CD1c-positive myeloid dendritic cell (primary cell): ENCODE data around the gene CACNA1A.
"Not testable (repeated sequence)": the region's sequence is repeated elsewhere in the genome, so short reads cannot be mapped to it uniquely, and the experiment has no call there.

ENCODE experiments used
- DNase-seq: peaks from one replicate; pipeline ENCODE4 v3.0.0-alpha.2; 2016; ENCODE audit errors: extremely low spot score

CACNA1A gene

GRCh38 chr19:13277104-13277809 is 229.0 kb downstream of the CACNA1A start:
- DNase-seq = peak; percentile 90

DNA sequence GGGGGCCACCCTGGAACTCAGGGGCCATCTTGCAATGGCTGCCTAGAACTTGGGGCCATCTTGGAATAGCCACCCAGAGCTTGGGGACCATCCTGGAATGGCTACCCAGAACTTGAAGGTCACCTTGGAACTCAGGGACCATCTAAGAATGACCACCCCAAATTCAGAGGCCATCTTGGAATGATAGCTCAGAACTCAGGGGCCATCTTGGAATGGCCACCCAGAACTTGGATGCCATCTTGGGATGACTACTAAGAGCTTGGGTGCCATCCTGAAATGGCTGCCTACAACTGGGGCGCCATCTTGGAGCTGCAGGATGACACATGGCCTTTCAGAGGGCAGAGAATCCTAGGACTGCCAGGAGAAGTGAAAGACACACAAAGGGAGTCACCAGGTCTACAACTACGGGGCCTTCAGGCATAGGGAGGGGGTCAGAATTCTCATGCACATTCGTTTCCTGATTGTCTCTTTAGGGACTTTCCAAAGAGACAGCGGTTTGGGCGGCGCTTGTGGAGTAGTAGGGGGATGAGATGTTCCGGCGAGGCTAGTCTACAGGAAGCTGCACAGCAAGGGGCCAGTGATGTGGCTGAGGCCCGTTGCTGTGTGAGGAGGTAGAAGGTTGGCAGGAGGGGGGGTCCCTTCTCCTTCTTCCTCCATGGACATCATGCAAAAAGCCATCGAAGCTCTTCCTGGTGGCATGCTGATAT is 231.1 kb downstream of the CACNA1A start:
- peak; percentile 10 for DNase-seq

DNA sequence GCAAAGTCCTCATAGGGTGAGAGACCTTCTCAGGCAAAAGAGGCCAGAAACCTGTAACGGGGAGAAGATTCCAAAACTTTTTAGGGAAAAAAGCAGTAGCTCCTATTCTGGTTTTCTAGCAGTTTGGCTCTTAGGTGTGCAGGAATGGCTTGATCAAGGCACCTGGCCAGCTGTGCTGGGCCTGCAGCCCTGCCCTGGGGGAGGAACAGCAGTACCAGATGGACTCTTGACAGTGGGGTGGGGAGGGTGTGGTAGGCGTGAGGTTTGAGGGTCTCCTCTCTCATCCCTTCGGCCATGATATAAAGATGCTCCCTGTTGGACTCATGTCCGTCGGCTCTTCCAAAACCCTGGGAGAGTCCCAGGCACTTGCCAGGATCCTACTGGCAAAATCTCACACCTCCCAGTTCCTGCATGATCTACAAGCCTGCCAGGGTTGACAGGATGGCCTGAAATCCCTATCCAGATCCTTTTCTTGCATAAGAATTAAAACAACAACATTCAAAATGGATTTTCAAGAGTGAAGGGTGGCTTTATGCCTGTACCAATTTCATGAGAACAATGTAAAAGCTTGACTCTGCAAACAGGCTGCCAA is 235.7 kb downstream of the CACNA1A start:
- DNase-seq = no peak

- DNase-seq = no peak
These were observed 236.9 kb downstream of the CACNA1A start for GRCh38 chr19:13269348-13269747.

GRCh38 chr19:13267889-13268288 is 238.4 kb downstream of the CACNA1A start:
- no peak for DNase-seq

GRCh38 chr19:13267131-13267530 is 239.1 kb downstream of the CACNA1A start:
- no peak for DNase-seq

DNA sequence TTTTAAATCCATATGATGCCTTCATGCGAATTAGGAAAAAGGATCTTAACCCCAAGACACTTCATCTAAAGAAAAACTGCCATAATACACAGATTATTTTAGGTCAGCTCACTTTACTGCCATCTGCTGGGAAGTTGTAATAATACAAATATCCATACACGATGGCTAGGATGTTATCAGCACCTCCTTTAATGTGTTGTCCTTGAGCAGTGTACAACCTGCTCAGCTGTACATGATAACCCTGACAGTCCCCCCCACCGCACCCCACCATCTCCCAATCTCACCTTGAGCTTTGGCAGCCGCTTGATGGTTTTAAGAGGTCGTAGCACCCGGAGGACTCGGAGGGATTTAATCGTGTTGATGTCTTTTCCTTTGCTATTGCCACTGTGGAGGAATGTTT is 243.8 kb downstream of the CACNA1A start:
- peak; percentile 71 for DNase-seq

- peak; percentile 90 for DNase-seq
These were observed 245.2 kb downstream of the CACNA1A start for GRCh38 chr19:13260883-13261653.

DNA sequence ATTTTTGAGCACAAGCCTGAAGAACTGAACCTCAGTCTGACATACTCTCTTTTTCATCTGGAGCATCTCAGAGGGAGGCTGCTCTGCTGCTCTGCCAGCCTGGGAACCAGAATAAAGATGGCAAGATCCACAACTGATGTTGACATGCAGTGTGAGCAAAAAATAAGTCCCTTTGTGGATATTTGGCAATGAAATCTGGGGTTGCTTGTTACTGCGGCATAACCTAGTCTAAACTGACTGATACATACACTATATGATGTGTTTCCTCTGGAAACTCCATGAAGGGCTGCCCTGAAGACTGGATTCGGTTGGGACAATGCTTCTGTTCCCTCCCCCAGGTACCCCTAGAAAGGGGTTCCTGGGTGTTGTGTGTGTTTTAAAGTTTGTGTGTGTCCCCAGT is 249.4 kb downstream of the CACNA1A start:
- DNase-seq = no peak

GRCh38 chr19:13256398-13256797 is 249.9 kb downstream of the CACNA1A start:
- not testable (repeated sequence) for DNase-seq

GRCh38 chr19:13255719-13256059 is 250.6 kb downstream of the CACNA1A start:
- DNase-seq = no peak

- peak; percentile 6 for DNase-seq
These were observed 251.1 kb downstream of the CACNA1A start for GRCh38 chr19:13255041-13255718.

GRCh38 chr19:13252569-13253335 is 253.5 kb downstream of the CACNA1A start:
- DNase-seq = no peak

DNA sequence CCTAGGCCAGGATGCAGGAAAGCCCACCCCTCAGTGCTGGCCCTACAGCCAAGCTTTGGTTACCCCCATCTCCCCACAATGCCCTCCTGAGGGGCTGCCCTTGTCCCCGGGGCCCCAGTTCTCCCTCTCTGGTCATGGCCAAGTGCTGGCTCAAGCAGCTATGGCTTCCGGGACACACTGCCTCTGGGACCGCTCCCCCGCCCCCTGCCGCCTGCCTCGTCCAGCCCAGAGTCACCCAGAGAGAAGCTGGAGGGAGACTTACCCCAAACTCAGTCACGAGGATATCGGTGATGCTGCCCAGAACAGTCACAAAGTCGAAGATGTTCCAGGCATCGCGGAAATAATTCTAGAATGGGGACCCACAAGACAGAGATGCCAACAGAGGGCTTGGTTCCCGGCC is 261.4 kb downstream of the CACNA1A start:
- no peak for DNase-seq

GRCh38 chr19:13241231-13242104 is 264.8 kb downstream of the CACNA1A start:
- DNase-seq = no peak

- DNase-seq = no peak
These were observed 265.8 kb downstream of the CACNA1A start for GRCh38 chr19:13240312-13241022.

GRCh38 chr19:13238891-13239534 is 267.3 kb downstream of the CACNA1A start:
- DNase-seq = no peak

- peak; percentile 27 for DNase-seq
These were observed 271.8 kb downstream of the CACNA1A start for GRCh38 chr19:13234518-13234917.

DNA sequence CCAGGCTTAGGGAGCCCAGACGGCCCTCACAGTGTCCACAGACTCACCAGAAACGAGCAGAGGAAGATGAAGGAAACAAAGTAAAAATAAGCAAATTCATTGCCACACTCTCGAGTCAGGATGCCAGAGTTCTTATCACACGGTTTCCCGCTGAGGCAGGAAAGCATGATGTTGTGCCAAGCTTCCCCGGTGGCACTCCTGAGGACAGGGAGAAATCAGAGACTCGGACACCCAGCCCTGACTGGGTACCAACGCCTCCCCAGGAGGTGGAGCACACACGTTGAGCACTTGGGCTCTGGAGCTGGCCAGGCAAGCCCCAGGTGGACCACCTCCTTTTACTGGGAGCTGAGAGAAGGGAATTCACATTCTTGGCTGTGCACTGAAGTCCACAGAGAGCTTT is 274.6 kb downstream of the CACNA1A start:
- DNase-seq = no peak
